HCT116 (cell line): Measurements from ENCODE around the gene CNTN4. TPM values are rescaled to one million over a fixed set of nuclear protein-coding genes. Genes with fewer than 3 reads are reported as not detected.

Experiments used
- ATAC-seq: fragments of 200-7000 bp; cut with Tn5 transposase; 2 replicates; pipeline ENCODE4 v1.9.1; 2020; ENCODE audit warnings: mild to moderate bottlenecking, moderate library complexity
- BruUV-seq: library from RNA; stranded (reverse); fragments of 400-500 nt; replicated peaks from 2 replicates; lab custom pipeline; 2021; lab: Mats Ljungman, UMichigan
- CTCF ChIA-PET: fragments of 300-600 bp; sonication (Branson Sonifier 250); formaldehyde crosslinking; loops from one replicate; lab custom pipeline; 2021; ENCODE audit warnings: antibody characterized with exemption; lab: Charles Lee
- POLR2A ChIA-PET: fragments of 300-600, 350-600 bp; sonication (Branson Sonifier 250); formaldehyde crosslinking; loops from one replicate; lab custom pipeline; 2021; ENCODE audit warnings: antibody characterized with exemption; lab: Charles Lee
- RAD21 ChIA-PET, 2 experiments: fragments of 300-600 bp; sonication (Branson Sonifier 250); formaldehyde crosslinking; loops; one replicate each; lab custom pipeline; 2023; ENCODE audit warnings: low total read pairs in 2 of 2; ENCODE audit not compliant: uncharacterized antibody in 2 of 2, unreplicated experiment in 2 of 2, low non-redundant PET in 1 of 2; lab: Charles Lee
- DNase-seq: peaks from one replicate; pipeline ENCODE4 v3.0.0-alpha.2; 2010; ENCODE audit warnings: low read depth, low spot score
- H2AFZ ChIP-seq: fragments of 200-600 bp; shearing (Covaris generic), sonication (generic); 2 replicates; pipeline ENCODE4 v1.6.1; 2017; ENCODE audit warnings: low read depth, mixed run types, mixed read lengths, antibody characterized with exemption, low read length; ENCODE audit not compliant: poor library complexity, severe bottlenecking
- H3K27ac ChIP-seq: 2 replicates; pipeline ENCODE4 v1.5.1; 2012; ENCODE audit warnings: low read depth, low read length
- H3K27me3 ChIP-seq: fragments of 200-600 bp; sonication (generic); 2 replicates; pipeline ENCODE4 v1.6.1; 2016; ENCODE audit warnings: mixed run types, low read length, mixed read lengths; ENCODE audit not compliant: insufficient read depth
- H3K36me3 ChIP-seq, 2 experiments: fragments of 200-500 bp in 1 of 2; fragments of 200-600 bp in 1 of 2; sonication (Bioruptor generic) in 1 of 2; sonication (generic) in 1 of 2; 2 replicates each; pipeline versions ENCODE4 v1.5.1 to v1.6.1; 2014 to 2016; ENCODE audit warnings: low read length in 2 of 2, inconsistent platforms in 1 of 2, mixed read lengths in 1 of 2, mixed run types in 1 of 2; ENCODE audit not compliant: insufficient read depth in 2 of 2, control insufficient read depth in 1 of 2
- H3K4me1 ChIP-seq, 2 experiments: fragments of 200-600 bp in 1 of 2; sonication (generic) in 1 of 2; 2 replicates each; pipeline versions ENCODE4 v1.5.1 to v1.6.1; 2012 to 2017; ENCODE audit warnings: low read length in 2 of 2, inconsistent platforms in 1 of 2, mild to moderate bottlenecking in 1 of 2, mixed read lengths in 1 of 2, mixed run types in 1 of 2, moderate library complexity in 1 of 2; ENCODE audit not compliant: insufficient read depth in 2 of 2, control insufficient read depth in 1 of 2
- H3K4me2 ChIP-seq: fragments of 200-600 bp; sonication (generic); 2 replicates; pipeline ENCODE4 v1.6.1; 2017; ENCODE audit warnings: mixed run types, low read length, mixed read lengths
- H3K4me3 ChIP-seq, 2 experiments: fragments of 200-600 bp in 1 of 2; sonication (generic) in 1 of 2; replicated peaks in 1 of 2; 2 replicates each; pipeline ENCODE4 v1.5.1; 2011 to 2016; ENCODE audit warnings: low read length in 2 of 2, control low read depth in 1 of 2, low read depth in 1 of 2, mild to moderate bottlenecking in 1 of 2, mixed read lengths in 1 of 2, mixed run types in 1 of 2
- H3K79me2 ChIP-seq: fragments of 200-600 bp; sonication (generic); 2 replicates; pipeline ENCODE4 v1.6.1; 2017; ENCODE audit warnings: mild to moderate bottlenecking, mixed run types, low read length, moderate library complexity, mixed read lengths; ENCODE audit not compliant: insufficient read depth
- H3K9ac ChIP-seq: fragments of 200-600 bp; sonication (generic); 2 replicates; pipeline ENCODE4 v1.6.1; 2016; ENCODE audit warnings: low read length, mixed read lengths
- H3K9me2 ChIP-seq: fragments of 200-600 bp; sonication (generic), shearing (Covaris generic); 2 replicates; pipeline ENCODE4 v1.6.1; 2017; ENCODE audit warnings: mixed run types, mild to moderate bottlenecking, moderate library complexity; ENCODE audit not compliant: insufficient read depth
- H3K9me3 ChIP-seq, 2 experiments: fragments of 200-500 bp in 1 of 2; fragments of 200-600 bp in 1 of 2; sonication (Bioruptor generic) in 1 of 2; sonication (generic) in 1 of 2; 2 replicates each; pipeline ENCODE4 v1.6.1; 2014 to 2017; ENCODE audit warnings: low read length in 2 of 2, mixed read lengths in 2 of 2, inconsistent platforms in 1 of 2, low read depth in 1 of 2, mild to moderate bottlenecking in 1 of 2, mixed run types in 1 of 2, moderate library complexity in 1 of 2; ENCODE audit not compliant: control insufficient read depth in 1 of 2, insufficient read depth in 1 of 2
- H4K20me1 ChIP-seq: fragments of 200-600 bp; sonication (generic), shearing (Covaris generic); 2 replicates; pipeline ENCODE4 v1.6.1; 2017; ENCODE audit warnings: mixed run types, mild to moderate bottlenecking, moderate library complexity; ENCODE audit not compliant: insufficient read depth
- CEBPB ChIP-seq: IDR thresholded peaks from 2 replicates; pipeline ENCODE4 v1.6.1; 2012; ENCODE audit warnings: low read depth
- EZH2 ChIP-seq: fragments of 200-600 bp; sonication (generic); IDR thresholded peaks from 2 replicates; pipeline ENCODE4 v1.6.1; 2017; ENCODE audit warnings: antibody characterized with exemption, mixed run types
- EZH2phosphoT487 ChIP-seq: fragments of 200-600 bp; IDR thresholded peaks from 2 replicates; pipeline ENCODE4 v1.6.1; 2018; ENCODE audit warnings: antibody characterized with exemption, borderline replicate concordance
- FOSL1 ChIP-seq: IDR thresholded peaks from 2 replicates; pipeline ENCODE4 v1.6.1; 2012; ENCODE audit warnings: low read depth
- POLR2AphosphoS5 ChIP-seq: IDR thresholded peaks from 2 replicates; pipeline ENCODE4 v1.6.1; 2011; ENCODE audit warnings: mild to moderate bottlenecking, low read depth, low read length, moderate library complexity
- SP1 ChIP-seq: IDR thresholded peaks from 2 replicates; pipeline ENCODE4 v1.6.1; 2012; ENCODE audit warnings: low read depth
- intact Hi-C: fragments of 100-400 bp; cut with micrococcal nuclease; formaldehyde crosslinking; loops from 2 replicates; pipeline ENCODE4 v1.10.0; 2022
- total RNA-seq: library from RNA; stranded (reverse); gene quantifications from one replicate; pipeline ENCODE4 v1.2.1, GENCODE V29; 2021; ENCODE audit not compliant: unreplicated experiment
- TF ChIP-seq, protein P1 (sequence below), 3 experiments: fragments of 200-600 bp in 1 of 3; sonication (generic) in 1 of 3; IDR thresholded peaks in 2 of 3; conservative IDR thresholded peaks in 1 of 3; 2 replicates each; pipeline ENCODE4 v1.5.1; 2012 to 2017; ENCODE audit warnings: low read depth in 2 of 3, low read length in 2 of 3, antibody characterized with exemption in 1 of 3, borderline replicate concordance in 1 of 3, control low read depth in 1 of 3, mild to moderate bottlenecking in 1 of 3, mixed read lengths in 1 of 3, mixed run types in 1 of 3, moderate library complexity in 1 of 3; ENCODE audit not compliant: insufficient read depth in 1 of 3
- TF ChIP-seq, protein P2 (sequence below): IDR thresholded peaks from 2 replicates; pipeline ENCODE4 v1.6.1; 2012
- TF ChIP-seq, protein P3 (sequence below): IDR thresholded peaks from 2 replicates; pipeline ENCODE4 v1.6.1; 2011; ENCODE audit warnings: mild to moderate bottlenecking, low read length, moderate library complexity; ENCODE audit not compliant: insufficient replicate concordance; ENCODE audit errors: extremely low read depth
- TF ChIP-seq, protein P4 (sequence below): IDR thresholded peaks from 2 replicates; pipeline ENCODE4 v1.6.1; 2012

Gene CNTN4
- total RNA-seq, 1 experiment from 2014 or later: not detected

DNA sequence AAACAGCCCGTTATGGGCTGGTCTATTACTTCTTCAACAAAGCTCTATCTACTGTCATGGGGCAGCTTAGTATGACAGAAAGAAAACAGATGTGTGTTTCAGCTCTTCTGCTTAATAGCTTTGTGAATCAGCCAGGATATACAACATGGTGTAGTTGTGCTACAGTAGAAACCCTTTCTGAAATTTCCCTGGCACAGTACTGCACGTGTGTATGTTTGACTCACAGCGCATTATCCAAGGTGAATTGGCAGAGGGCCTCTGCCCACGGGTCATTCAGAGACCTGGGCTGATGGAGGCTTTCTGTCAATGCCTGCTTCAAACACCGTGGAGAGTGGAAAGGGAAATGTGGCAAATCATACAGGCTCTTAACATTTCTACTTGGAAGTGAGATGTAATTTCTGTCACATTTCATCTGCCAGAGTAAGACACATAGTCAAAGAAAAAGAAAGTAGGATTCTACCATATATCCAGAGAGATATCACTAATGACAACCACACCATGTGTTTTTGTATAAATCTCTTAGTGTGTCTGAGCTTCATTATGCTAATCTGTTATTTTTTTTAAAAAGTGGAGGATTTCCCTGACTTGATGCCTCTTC is 505.1 kb downstream of the CNTN4 start:
- Histone ChIP-seq H3K36me3 (no peaks in the 10 kb centered on the region), H2AFZ (no peak overlapping the region), H3K4me1 (no peaks in the 10 kb centered on the region), H4K20me1 (no peaks in the 10 kb centered on the region), H3K4me2 (no peak overlapping the region), H3K9me3 (peaks cover 8 to 15% of the 10 kb centered on the region in 2 experiments; a peak in 2 of 4 replicates), H3K9me2 (no peaks in the 10 kb centered on the region), H3K9ac (no peak overlapping the region), H3K27ac (no peak overlapping the region), H3K79me2 (no peaks in the 10 kb centered on the region), H3K4me3 (no peak overlapping the region), H3K27me3 (no peaks in the 10 kb centered on the region)
- ATAC-seq (no peak), DNase-seq (no peak)
- ChIA-PET RAD21 (no interaction called here), CTCF (no interaction called here), POLR2A (no interaction called here)
- TF ChIP-seq, protein P1, sequence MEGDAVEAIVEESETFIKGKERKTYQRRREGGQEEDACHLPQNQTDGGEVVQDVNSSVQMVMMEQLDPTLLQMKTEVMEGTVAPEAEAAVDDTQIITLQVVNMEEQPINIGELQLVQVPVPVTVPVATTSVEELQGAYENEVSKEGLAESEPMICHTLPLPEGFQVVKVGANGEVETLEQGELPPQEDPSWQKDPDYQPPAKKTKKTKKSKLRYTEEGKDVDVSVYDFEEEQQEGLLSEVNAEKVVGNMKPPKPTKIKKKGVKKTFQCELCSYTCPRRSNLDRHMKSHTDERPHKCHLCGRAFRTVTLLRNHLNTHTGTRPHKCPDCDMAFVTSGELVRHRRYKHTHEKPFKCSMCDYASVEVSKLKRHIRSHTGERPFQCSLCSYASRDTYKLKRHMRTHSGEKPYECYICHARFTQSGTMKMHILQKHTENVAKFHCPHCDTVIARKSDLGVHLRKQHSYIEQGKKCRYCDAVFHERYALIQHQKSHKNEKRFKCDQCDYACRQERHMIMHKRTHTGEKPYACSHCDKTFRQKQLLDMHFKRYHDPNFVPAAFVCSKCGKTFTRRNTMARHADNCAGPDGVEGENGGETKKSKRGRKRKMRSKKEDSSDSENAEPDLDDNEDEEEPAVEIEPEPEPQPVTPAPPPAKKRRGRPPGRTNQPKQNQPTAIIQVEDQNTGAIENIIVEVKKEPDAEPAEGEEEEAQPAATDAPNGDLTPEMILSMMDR (IDR thresholded peaks at IDR 0.05 in 2 of 3, conservative IDR thresholded peaks at IDR 0.05 in 1 of 3; ENCODE audit: borderline replicate concordance in 1 of 3, insufficient read depth in 1 of 3, low read depth in 2 of 3, low read length in 2 of 3): no peak
- no peak for TF ChIP-seq SP1
- TF ChIP-seq, protein P2, sequence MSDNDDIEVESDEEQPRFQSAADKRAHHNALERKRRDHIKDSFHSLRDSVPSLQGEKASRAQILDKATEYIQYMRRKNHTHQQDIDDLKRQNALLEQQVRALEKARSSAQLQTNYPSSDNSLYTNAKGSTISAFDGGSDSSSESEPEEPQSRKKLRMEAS: no peak
- no peak for TF ChIP-seq EZH2phosphoT487
- TF ChIP-seq, protein P3, sequence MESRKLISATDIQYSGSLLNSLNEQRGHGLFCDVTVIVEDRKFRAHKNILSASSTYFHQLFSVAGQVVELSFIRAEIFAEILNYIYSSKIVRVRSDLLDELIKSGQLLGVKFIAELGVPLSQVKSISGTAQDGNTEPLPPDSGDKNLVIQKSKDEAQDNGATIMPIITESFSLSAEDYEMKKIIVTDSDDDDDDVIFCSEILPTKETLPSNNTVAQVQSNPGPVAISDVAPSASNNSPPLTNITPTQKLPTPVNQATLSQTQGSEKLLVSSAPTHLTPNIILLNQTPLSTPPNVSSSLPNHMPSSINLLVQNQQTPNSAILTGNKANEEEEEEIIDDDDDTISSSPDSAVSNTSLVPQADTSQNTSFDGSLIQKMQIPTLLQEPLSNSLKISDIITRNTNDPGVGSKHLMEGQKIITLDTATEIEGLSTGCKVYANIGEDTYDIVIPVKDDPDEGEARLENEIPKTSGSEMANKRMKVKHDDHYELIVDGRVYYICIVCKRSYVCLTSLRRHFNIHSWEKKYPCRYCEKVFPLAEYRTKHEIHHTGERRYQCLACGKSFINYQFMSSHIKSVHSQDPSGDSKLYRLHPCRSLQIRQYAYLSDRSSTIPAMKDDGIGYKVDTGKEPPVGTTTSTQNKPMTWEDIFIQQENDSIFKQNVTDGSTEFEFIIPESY: no peak
- no peak for TF ChIP-seq CEBPB
- no peak for TF ChIP-seq POLR2AphosphoS5
- no peak for TF ChIP-seq EZH2
- no peak for TF ChIP-seq FOSL1
- TF ChIP-seq, protein P4, sequence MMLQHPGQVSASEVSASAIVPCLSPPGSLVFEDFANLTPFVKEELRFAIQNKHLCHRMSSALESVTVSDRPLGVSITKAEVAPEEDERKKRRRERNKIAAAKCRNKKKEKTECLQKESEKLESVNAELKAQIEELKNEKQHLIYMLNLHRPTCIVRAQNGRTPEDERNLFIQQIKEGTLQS: no peak
- intact Hi-C loops: no loop called here
- no TSS peak for BruUV-seq
